Measurements from ENCODE around the gene DENND10. TPM values are rescaled to one million over a fixed set of nuclear protein-coding genes. Genes with fewer than 3 reads are reported as not detected.
"Not testable (repeated sequence)": the region's sequence is repeated elsewhere in the genome, so short reads cannot be mapped to it uniquely, and the experiment has no call there.

The DENND10 gene
- polyA plus RNA-seq, 1 donor from 2014 or later: 24.7 TPM

- Mint-ChIP-seq H3K36me3 (peaks cover 1% of the 10 kb centered on the region), H3K4me3 (peak overlapping the region in 1 of 4 donors; percentile 2), H3K9me3 (no peaks in the 10 kb centered on the region), H3K4me1 (peaks cover 8 to 21% (median 12%) of the 10 kb centered on the region in 3 donors), H3K27me3 (no peaks in the 10 kb centered on the region), H3K27ac (peak overlapping the region in 1 of 3 donors; percentile 74)
Observed at GRCh38 chr10:119135513-119135881, 31.6 kb downstream of the DENND10 start.

GRCh38 chr10:119136084-119136483 is 32.2 kb downstream of the DENND10 start:
- Mint-ChIP-seq H3K9me3 (no peaks in the 10 kb centered on the region), H3K4me3 (peak overlapping the region in 1 of 4 donors; percentile 41), H3K36me3 (peaks cover 1% of the 10 kb centered on the region), H3K4me1 (peaks cover 8 to 16% (median 8%) of the 10 kb centered on the region in 3 donors), H3K27me3 (no peaks in the 10 kb centered on the region), H3K27ac (no peak overlapping the region)

GRCh38 chr10:119137878-119138277 is 34.0 kb downstream of the DENND10 start:
- H3K4me1 Mint-ChIP-seq, H3K36me3 Mint-ChIP-seq, H3K4me3 Mint-ChIP-seq, H3K9me3 Mint-ChIP-seq, H3K27me3 Mint-ChIP-seq: not testable (repeated sequence)
- peak overlapping the region in 1 of 3 donors; percentile 65 for H3K27ac Mint-ChIP-seq

- H3K4me1 Mint-ChIP-seq: peaks cover 0 to 7% (median 6%) of the 10 kb centered on the region in 3 donors
- H3K27me3 Mint-ChIP-seq: no peaks in the 10 kb centered on the region
- H3K36me3 Mint-ChIP-seq: peaks cover 1% of the 10 kb centered on the region
- peak overlapping the region in 2 of 3 donors; percentile 65 to 76 for H3K27ac Mint-ChIP-seq
- no peaks in the 10 kb centered on the region for H3K9me3 Mint-ChIP-seq
- H3K4me3 Mint-ChIP-seq: no peak overlapping the region
Observed at GRCh38 chr10:119138346-119139306, 34.7 kb downstream of the DENND10 start.

GRCh38 chr10:119139464-119140067 is 35.7 kb downstream of the DENND10 start:
- H3K36me3 Mint-ChIP-seq: peaks cover 1% of the 10 kb centered on the region
- H3K27me3 Mint-ChIP-seq: no peaks in the 10 kb centered on the region
- H3K4me3 Mint-ChIP-seq: no peak overlapping the region
- H3K9me3 Mint-ChIP-seq: no peaks in the 10 kb centered on the region
- H3K4me1 Mint-ChIP-seq: peaks cover 0 to 6% (median 5%) of the 10 kb centered on the region in 3 donors
- peak overlapping the region in 2 of 3 donors; percentile 52 to 76 for H3K27ac Mint-ChIP-seq

GRCh38 chr10:119140603-119141245 is 36.8 kb downstream of the DENND10 start:
- Mint-ChIP-seq H3K4me3 (no peak overlapping the region), H3K27me3 (no peaks in the 10 kb centered on the region), H3K4me1 (peaks cover 0 to 6% (median 2%) of the 10 kb centered on the region in 3 donors), H3K9me3 (no peaks in the 10 kb centered on the region), H3K36me3 (peaks cover 1% of the 10 kb centered on the region), H3K27ac (no peak overlapping the region)

GRCh38 chr10:119143657-119144056 is 39.7 kb downstream of the DENND10 start:
- H3K9me3 Mint-ChIP-seq: no peaks in the 10 kb centered on the region
- H3K36me3 Mint-ChIP-seq: peaks cover 1% of the 10 kb centered on the region
- no peak overlapping the region for H3K4me3 Mint-ChIP-seq
- peaks cover 0 to 5% (median 2%) of the 10 kb centered on the region in 3 donors for H3K4me1 Mint-ChIP-seq
- no peaks in the 10 kb centered on the region for H3K27me3 Mint-ChIP-seq
- no peak overlapping the region for H3K27ac Mint-ChIP-seq

- H3K27ac Mint-ChIP-seq: no peak overlapping the region
- H3K4me1 Mint-ChIP-seq: peaks cover 0 to 5% (median 4%) of the 10 kb centered on the region in 3 donors
- no peak overlapping the region for H3K4me3 Mint-ChIP-seq
- no peaks in the 10 kb centered on the region for H3K27me3 Mint-ChIP-seq
- H3K36me3 Mint-ChIP-seq: peaks cover 7% of the 10 kb centered on the region
- H3K9me3 Mint-ChIP-seq: no peaks in the 10 kb centered on the region
Observed at GRCh38 chr10:119149157-119149556, 45.2 kb downstream of the DENND10 start.

- Mint-ChIP-seq H3K4me1 (peaks cover 0 to 5% (median 4%) of the 10 kb centered on the region in 3 donors), H3K27ac (peak overlapping the region in 1 of 3 donors; percentile 5), H3K27me3 (no peaks in the 10 kb centered on the region), H3K36me3 (peaks cover 8% of the 10 kb centered on the region), H3K4me3 (no peak overlapping the region), H3K9me3 (no peaks in the 10 kb centered on the region)
Observed at GRCh38 chr10:119149729-119150128, 45.8 kb downstream of the DENND10 start.

GRCh38 chr10:119151601-119152000 is 47.7 kb downstream of the DENND10 start:
- H3K4me3 Mint-ChIP-seq, H3K9me3 Mint-ChIP-seq, H3K27me3 Mint-ChIP-seq, H3K27ac Mint-ChIP-seq, H3K4me1 Mint-ChIP-seq: not testable (repeated sequence)
- H3K36me3 Mint-ChIP-seq: peaks cover 12% of the 10 kb centered on the region

GRCh38 chr10:119153041-119153440 is 49.1 kb downstream of the DENND10 start:
- H3K27ac Mint-ChIP-seq: no peak overlapping the region

GRCh38 chr10:119153661-119154060 is 49.7 kb downstream of the DENND10 start:
- Mint-ChIP-seq H3K4me3 (no peak overlapping the region), H3K9me3 (no peaks in the 10 kb centered on the region), H3K36me3 (peaks cover 17% of the 10 kb centered on the region), H3K4me1 (peaks cover 0 to 5% (median 4%) of the 10 kb centered on the region in 3 donors), H3K27me3 (no peaks in the 10 kb centered on the region), H3K27ac (no peak overlapping the region)

More at GRCh38 chr10:119153041-119153440, 49.1 kb downstream of the DENND10 start:
- Mint-ChIP-seq H3K27me3 (no peaks in the 10 kb centered on the region), H3K4me3 (peak overlapping the region in 1 of 4 donors; percentile 5), H3K9me3 (no peaks in the 10 kb centered on the region), H3K36me3 (peaks cover 17% of the 10 kb centered on the region), H3K4me1 (peaks cover 0 to 5% (median 4%) of the 10 kb centered on the region in 3 donors)

GRCh38 chr10:119159332-119159731 is 55.4 kb downstream of the DENND10 start:
- Mint-ChIP-seq H3K27me3 (no peaks in the 10 kb centered on the region), H3K27ac (no peak overlapping the region), H3K36me3 (peaks cover 15% of the 10 kb centered on the region), H3K9me3 (no peaks in the 10 kb centered on the region), H3K4me1 (peaks cover 0 to 8% (median 4%) of the 10 kb centered on the region in 3 donors), H3K4me3 (no peak overlapping the region)

GRCh38 chr10:119161680-119162451 is 58.0 kb downstream of the DENND10 start:
- Mint-ChIP-seq H3K27me3 (no peaks in the 10 kb centered on the region), H3K27ac (peak overlapping the region in 1 of 3 donors; percentile 8), H3K4me3 (peak overlapping the region in 3 of 4 donors; percentile 12 to 22 (median 18)), H3K36me3 (peaks cover 10% of the 10 kb centered on the region), H3K4me1 (peaks cover 10 to 19% (median 10%) of the 10 kb centered on the region in 3 donors), H3K9me3 (no peaks in the 10 kb centered on the region)
